Small intestine (tissue), 7 donors: ENCODE data around the gene ZBTB16. TPM values are rescaled to one million over a fixed set of nuclear protein-coding genes. Genes with fewer than 3 reads are reported as not detected.

Experiments
- DNase-seq, 2 donors: peaks; one replicate each; pipeline versions ENCODE4 v3.0.0 to v3.0.0-alpha.2; 2013
- FAIRE-seq: peaks from 2 replicates; lab custom pipeline; 2012; peaks lifted over from hg19 to GRCh38; lab: Jason Lieb, UNC
- H3K27ac ChIP-seq, 3 donors: one replicate each; pipeline ENCODE4 v1.5.1; 2013; ENCODE audit warnings: low read length in 2 of 3, mild to moderate bottlenecking in 2 of 3, control low read depth in 1 of 3, inconsistent platforms in 1 of 3, low read depth in 1 of 3, moderate library complexity in 1 of 3
- H3K27me3 ChIP-seq, 3 donors: one replicate each; pipeline ENCODE4 v1.6.1; 2013; ENCODE audit warnings: low read length in 3 of 3, inconsistent platforms in 1 of 3; ENCODE audit not compliant: control insufficient read depth in 3 of 3, insufficient read depth in 3 of 3
- H3K36me3 ChIP-seq, 3 donors: one replicate each; pipeline ENCODE4 v1.6.1; 2013; ENCODE audit warnings: low read length in 3 of 3, inconsistent platforms in 1 of 3, low read depth in 1 of 3, mild to moderate bottlenecking in 1 of 3, moderate library complexity in 1 of 3; ENCODE audit not compliant: control insufficient read depth in 3 of 3, insufficient read depth in 2 of 3
- H3K4me1 ChIP-seq, 3 donors: one replicate each; pipeline ENCODE4 v1.6.1; 2013; ENCODE audit warnings: low read length in 2 of 3, inconsistent platforms in 1 of 3, low read depth in 1 of 3, mild to moderate bottlenecking in 1 of 3, moderate library complexity in 1 of 3; ENCODE audit not compliant: control insufficient read depth in 3 of 3, insufficient read depth in 2 of 3
- H3K4me3 ChIP-seq, 3 donors: one replicate each; pipeline ENCODE4 v1.5.1; 2013; ENCODE audit warnings: low read length in 3 of 3, control low read depth in 1 of 3, inconsistent platforms in 1 of 3, low read depth in 1 of 3, mild to moderate bottlenecking in 1 of 3, moderate library complexity in 1 of 3
- H3K9me3 ChIP-seq, 2 donors: one replicate each; pipeline ENCODE4 v1.6.1; 2013; ENCODE audit warnings: low read depth in 1 of 2, low read length in 1 of 2; ENCODE audit not compliant: control insufficient read depth in 2 of 2, insufficient read depth in 1 of 2
- WGBS, 3 donors: extraction: QIAGEN DNeasy Blood & Tissue Kit; methylation state at CpG; one replicate each; pipeline ENCODE4 v1.1.7; 2013; 5-methylcytosine and 5-hydroxymethylcytosine counted together
- polyA plus RNA-seq, 4 donors: library from polyadenylated mRNA; stranded (reverse) in 3 of 4; unstranded in 1 of 4; fragments of 200-250 nt in 3 of 4; fragments of 120-200 nt in 1 of 4; gene quantifications; one replicate each; pipeline versions ENCODE4 v1.2.1 to v1.2.3, GENCODE V29; 2013
- donor health status: healthy with polysubstance abuse.
- donor health status: control.
- donor health status: control.
- donor health status: Bipolar disorder and iron deficiency.
- donor health status: healthy.

Gene ZBTB16
- polyA plus RNA-seq, 4 donors = 1.5 to 32.4 (median 17.4) TPM

- H3K27ac ChIP-seq = peak overlapping the region in 1 of 3 donors; percentile 51
- no peaks in the 10 kb centered on the region for H3K36me3 ChIP-seq
Measured at GRCh38 chr11:114136686-114137640, 77.5 kb downstream of the ZBTB16 start.

GRCh38 chr11:114137838-114138237 is 78.3 kb downstream of the ZBTB16 start:
- Histone ChIP-seq H3K36me3 (no peaks in the 10 kb centered on the region), H3K27me3 (no peaks in the 10 kb centered on the region), H3K4me3 (no peak overlapping the region), H3K27ac (no peak overlapping the region), H3K9me3 (no peaks in the 10 kb centered on the region), H3K4me1 (peaks cover 2 to 22% (median 20%) of the 10 kb centered on the region in 3 donors)
- WGBS, 3 donors = 86 to 92% (median 92%) methylated on average over 6 of the region's 6 CpGs
- DNase-seq (no peak), FAIRE-seq (no peak)

More at GRCh38 chr11:114136686-114137640, 77.5 kb downstream of the ZBTB16 start:
- peaks cover 2 to 19% (median 18%) of the 10 kb centered on the region in 3 donors for H3K4me1 ChIP-seq
- no peak overlapping the region for H3K4me3 ChIP-seq
- DNase-seq (peak; percentile 55 to 59), FAIRE-seq (no peak)
- peaks cover 0 to 3% of the 10 kb centered on the region in 2 donors for H3K9me3 ChIP-seq
- 48 to 62% (median 56%) methylated on average over 10 of the region's 10 CpGs for WGBS, 3 donors
- H3K27me3 ChIP-seq = no peaks in the 10 kb centered on the region

- WGBS, 3 donors = 94 to 97% (median 96%) methylated on average over 4 of the region's 4 CpGs
- DNase-seq (no peak), FAIRE-seq (no peak)
- no peak overlapping the region for H3K4me3 ChIP-seq
- H3K27ac ChIP-seq = no peak overlapping the region
- no peaks in the 10 kb centered on the region for H3K9me3 ChIP-seq
- no peaks in the 10 kb centered on the region for H3K36me3 ChIP-seq
- H3K27me3 ChIP-seq = no peaks in the 10 kb centered on the region
- H3K4me1 ChIP-seq = peaks cover 2 to 22% (median 20%) of the 10 kb centered on the region in 3 donors
Measured at GRCh38 chr11:114138411-114138810, 78.9 kb downstream of the ZBTB16 start.

- no peak overlapping the region for H3K27ac ChIP-seq
- DNase-seq (no peak), FAIRE-seq (no peak)
- 81 to 93% (median 91%) methylated on average over 13 of the region's 13 CpGs for WGBS, 3 donors
- H3K27me3 ChIP-seq = no peaks in the 10 kb centered on the region
- H3K4me3 ChIP-seq = no peak overlapping the region
- no peaks in the 10 kb centered on the region for H3K9me3 ChIP-seq
- H3K36me3 ChIP-seq = no peaks in the 10 kb centered on the region
- H3K4me1 ChIP-seq = peaks cover 2 to 30% (median 20%) of the 10 kb centered on the region in 3 donors
Measured at GRCh38 chr11:114140826-114141225, 81.3 kb downstream of the ZBTB16 start.

- 40 to 67% (median 56%) methylated on average over 10 of the region's 10 CpGs for WGBS, 3 donors
- H3K27ac ChIP-seq = no peak overlapping the region
- no peaks in the 10 kb centered on the region for H3K9me3 ChIP-seq
- no peaks in the 10 kb centered on the region for H3K36me3 ChIP-seq
- H3K4me3 ChIP-seq = no peak overlapping the region
- no peaks in the 10 kb centered on the region for H3K27me3 ChIP-seq
- H3K4me1 ChIP-seq = peaks cover 0 to 23% (median 11%) of the 10 kb centered on the region in 3 donors
- FAIRE-seq = no peak
- DNase-seq = peak in 1 of 2 donors; percentile 40
Measured at GRCh38 chr11:114141863-114142580, 82.5 kb downstream of the ZBTB16 start.

- H3K27me3 ChIP-seq = no peaks in the 10 kb centered on the region
- 67 to 68% (median 68%) methylated on average over 6 of the region's 6 CpGs for WGBS, 3 donors
- H3K27ac ChIP-seq = no peak overlapping the region
- H3K4me3 ChIP-seq = no peak overlapping the region
- FAIRE-seq (no peak), DNase-seq (no peak)
- H3K9me3 ChIP-seq = no peaks in the 10 kb centered on the region
- H3K36me3 ChIP-seq = no peaks in the 10 kb centered on the region
- H3K4me1 ChIP-seq = peaks cover 0 to 18% (median 8%) of the 10 kb centered on the region in 3 donors
Measured at GRCh38 chr11:114142707-114143106, 83.2 kb downstream of the ZBTB16 start.

GRCh38 chr11:114145166-114145775 is 85.8 kb downstream of the ZBTB16 start:
- no peaks in the 10 kb centered on the region for H3K36me3 ChIP-seq
- H3K27me3 ChIP-seq = no peaks in the 10 kb centered on the region
- H3K9me3 ChIP-seq = no peaks in the 10 kb centered on the region
- no peak overlapping the region for H3K27ac ChIP-seq
- H3K4me1 ChIP-seq = peaks cover 5 to 28% (median 14%) of the 10 kb centered on the region in 3 donors
- DNase-seq = no peak
- FAIRE-seq = no peak
- no peak overlapping the region for H3K4me3 ChIP-seq
- 80 to 97% (median 88%) methylated on average over 2 of the region's 2 CpGs for WGBS, 3 donors
